A673 (cell line): ENCODE results near the gene PERM1. TPM values are rescaled to one million over a fixed set of nuclear protein-coding genes. Genes with fewer than 3 reads are reported as not detected.

Experiments
- BruUV-seq: library from RNA; stranded (reverse); fragments of 400-500 nt; replicated peaks from 2 replicates; lab custom pipeline; 2021; lab: Mats Ljungman, UMichigan
- CTCF ChIA-PET: fragments of 300-600 bp; sonication (Branson Sonifier 250); formaldehyde crosslinking; loops from one replicate; lab custom pipeline; 2022; ENCODE audit warnings: antibody characterized with exemption; lab: Charles Lee
- POLR2A ChIA-PET: fragments of 300-600 bp; sonication (Branson Sonifier 250); formaldehyde crosslinking; loops from one replicate; lab custom pipeline; 2022; ENCODE audit warnings: antibody characterized with exemption; ENCODE audit not compliant: low non-redundant PET; lab: Charles Lee
- DNase-seq: peaks from one replicate; pipeline ENCODE4 v3.0.0-alpha.2; 2015; ENCODE audit warnings: low spot score
- H3K27ac ChIP-seq: fragments of 200-600 bp; sonication (generic); 2 replicates; pipeline ENCODE4 v1.5.1; 2016; ENCODE audit warnings: mixed run types, low read depth, mild to moderate bottlenecking, mixed read lengths, antibody characterized with exemption, low read length; ENCODE audit not compliant: poor library complexity, severe bottlenecking
- H3K27me3 ChIP-seq: fragments of 200-600 bp; sonication (generic); replicated peaks from 2 replicates; pipeline ENCODE4 v1.6.1; 2017; ENCODE audit warnings: mixed run types, low read depth, mild to moderate bottlenecking, mixed read lengths, antibody characterized with exemption, low read length; ENCODE audit not compliant: insufficient read depth, poor library complexity
- H3K36me3 ChIP-seq: fragments of 200-600 bp; sonication (generic); 2 replicates; pipeline ENCODE4 v1.6.1; 2016; ENCODE audit warnings: mixed run types, mild to moderate bottlenecking, mixed read lengths, antibody characterized with exemption, low read length; ENCODE audit not compliant: insufficient read depth, poor library complexity, severe bottlenecking
- H3K4me1 ChIP-seq: fragments of 200-600 bp; sonication (generic); 2 replicates; pipeline ENCODE4 v1.6.1; 2017; ENCODE audit warnings: mixed run types, mild to moderate bottlenecking, mixed read lengths, antibody characterized with exemption, low read length; ENCODE audit not compliant: insufficient read depth, poor library complexity, severe bottlenecking
- H3K4me3 ChIP-seq: fragments of 200-600 bp; sonication (generic); 2 replicates; pipeline ENCODE4 v1.5.1; 2016; ENCODE audit warnings: low read depth, mixed run types, mild to moderate bottlenecking, mixed read lengths, low read length; ENCODE audit not compliant: poor library complexity, severe bottlenecking
- H3K9me3 ChIP-seq: fragments of 200-600 bp; sonication (generic); 2 replicates; pipeline ENCODE4 v1.6.1; 2016; ENCODE audit warnings: mixed run types, low read depth, mild to moderate bottlenecking, mixed read lengths, antibody characterized with exemption, low read length; ENCODE audit not compliant: poor library complexity, severe bottlenecking
- CTCF ChIP-seq: fragments of 300-800, 200-600 bp; sonication (generic); conservative IDR thresholded peaks from 2 replicates; pipeline ENCODE4 v1.5.1; 2017; ENCODE audit warnings: low read depth, mild to moderate bottlenecking, antibody characterized with exemption, low read length, moderate library complexity, mixed read lengths
- EZH2 ChIP-seq: fragments of 200-600 bp; sonication (generic); IDR thresholded peaks from 2 replicates; pipeline ENCODE4 v1.6.1; 2017; ENCODE audit warnings: borderline replicate concordance, low read depth, mild to moderate bottlenecking, mixed read lengths, antibody characterized with exemption, low read length; ENCODE audit not compliant: poor library complexity, severe bottlenecking
- intact Hi-C: fragments of 100-400 bp; cut with micrococcal nuclease; formaldehyde crosslinking; loops from one replicate; pipeline ENCODE4 v1.10.0; 2022; ENCODE audit not compliant: unreplicated experiment
- total RNA-seq: library from RNA; stranded (reverse); gene quantifications from 2 replicates; pipeline ENCODE4 v1.2.3, GENCODE V29; 2021

The PERM1 gene
- total RNA-seq, 1 experiment from 2014 or later, result not detected

GRCh38 chr1:960363-961131 is 21.3 kb downstream of the PERM1 start, which contains the start of gene KLHL17:
KLHL17 (plus strand) TSS chr1:960584; CDS start chr1:960694, 110 bp downstream.
- intact Hi-C loops, result no loop called here
- ChIA-PET CTCF (no interaction called here), POLR2A (no interaction called here)
- peaks cover 12% of the 10 kb centered on the region for H3K4me1 ChIP-seq
- peak; percentile 91 for DNase-seq
- peak within 1 kb of the TSS; percentile 98 for H3K4me3 ChIP-seq
- peaks cover 22% of the 10 kb centered on the region for H3K36me3 ChIP-seq
- no peaks in the 10 kb centered on the region for H3K27me3 ChIP-seq
- peak within 1 kb of the TSS; percentile 65 for H3K27ac ChIP-seq
- no TSS peak for BruUV-seq
- TF ChIP-seq EZH2 (no peak), CTCF (no peak)
- H3K9me3 ChIP-seq, result no peaks in the 10 kb centered on the region

DNA sequence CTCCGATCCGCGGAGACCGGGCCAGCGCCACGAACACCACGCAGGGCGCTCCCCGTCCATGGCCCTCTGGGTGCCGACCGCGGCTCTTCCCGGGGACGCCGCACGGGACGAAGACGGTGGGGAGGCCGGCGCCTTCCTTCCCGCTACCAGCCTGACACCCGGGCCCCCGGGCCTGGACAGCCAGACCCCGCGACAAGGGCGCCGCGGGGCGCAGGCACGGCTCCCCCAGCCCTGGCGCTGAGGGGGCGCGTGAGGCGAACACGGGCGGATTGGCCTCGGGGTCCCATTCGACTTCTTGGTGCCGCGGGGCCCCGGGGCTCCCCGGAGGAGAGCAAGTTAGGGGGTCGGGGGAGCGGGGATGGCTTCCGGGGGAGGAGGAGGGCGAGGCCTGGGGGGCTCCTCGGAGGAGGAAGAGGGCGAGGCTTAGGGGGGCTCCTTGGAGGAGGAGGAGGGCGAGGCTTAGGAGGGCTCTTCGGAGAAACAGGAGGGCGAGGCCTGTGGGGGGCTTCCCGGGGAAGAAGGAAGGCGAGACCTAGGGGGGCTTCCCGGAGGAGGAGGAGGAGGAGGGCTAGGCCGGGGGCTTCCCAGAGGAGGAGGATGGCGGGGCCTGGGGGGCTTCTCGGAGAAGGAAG is 22.0 kb downstream of the PERM1 start:
- CTCF ChIA-PET, result no interaction called here
- Histone ChIP-seq H3K4me3 (peak overlapping the region; percentile 98), H3K36me3 (peaks cover 29% of the 10 kb centered on the region), H3K27me3 (no peaks in the 10 kb centered on the region), H3K9me3 (no peaks in the 10 kb centered on the region), H3K27ac (peak overlapping the region; percentile 65), H3K4me1 (peaks cover 12% of the 10 kb centered on the region)
- no TSS peak for BruUV-seq
- intact Hi-C loops, result no loop called here
- POLR2A ChIA-PET, result no interaction called here
- no peak for TF ChIP-seq CTCF
- TF ChIP-seq EZH2, result no peak
- DNase-seq, result no peak

DNA sequence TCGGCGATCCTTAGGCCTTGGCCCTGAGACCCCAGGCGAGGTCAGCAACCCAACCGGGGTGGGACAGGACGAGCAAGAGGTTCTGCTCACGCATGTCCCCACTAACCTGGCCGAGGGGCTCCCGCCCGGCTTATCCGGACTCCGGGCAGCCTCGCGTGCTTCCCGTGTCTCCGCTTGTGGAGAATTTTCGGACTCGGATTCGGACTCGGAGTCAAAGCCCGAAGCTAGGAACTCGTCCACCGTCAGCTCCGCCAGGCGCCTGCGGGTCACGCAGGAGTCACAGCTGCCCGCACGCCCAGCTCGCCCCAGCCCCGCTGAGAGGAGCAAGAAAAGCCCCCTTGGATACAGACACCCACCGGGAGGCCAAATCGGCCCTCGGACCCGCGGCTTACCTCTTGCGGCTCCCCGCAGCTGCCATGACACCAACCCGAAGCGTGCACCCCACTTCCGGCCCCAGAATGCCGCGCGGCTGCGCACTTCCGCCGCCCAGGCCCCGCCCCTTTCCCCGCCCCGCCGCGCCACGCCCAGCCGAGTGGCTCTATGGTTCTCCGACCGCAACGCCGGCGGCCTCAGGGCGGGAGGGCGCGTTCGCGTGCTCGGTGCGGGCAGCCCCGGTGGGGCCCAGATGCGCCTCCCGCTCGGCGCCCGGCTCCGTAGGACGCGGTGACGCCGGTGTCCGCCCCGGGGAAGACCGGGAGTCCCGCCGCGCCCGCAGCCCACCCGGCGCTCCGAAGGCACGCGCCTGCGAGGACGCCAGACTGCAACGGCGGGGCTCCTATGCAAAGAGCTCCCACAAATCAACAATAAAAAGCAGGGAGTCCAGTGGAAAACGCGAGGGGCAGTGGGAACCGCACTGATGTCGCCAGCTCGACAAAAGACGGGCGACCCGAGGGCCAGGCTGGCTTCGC is 22.8 kb downstream of the PERM1 start, which contains the start of gene NOC2L:
NOC2L (minus strand) TSS at position 434 of the 908 bp plus-strand sequence; CDS start at position 418, 16 bp downstream.
- TSS peak; percentile 83 for BruUV-seq
- CTCF ChIA-PET, result no interaction called here
- peaks cover 37% of the 10 kb centered on the region for H3K36me3 ChIP-seq
- peaks cover 12% of the 10 kb centered on the region for H3K4me1 ChIP-seq
- no peaks in the 10 kb centered on the region for H3K9me3 ChIP-seq
- TF ChIP-seq CTCF (no peak), EZH2 (no peak)
- no peaks in the 10 kb centered on the region for H3K27me3 ChIP-seq
- peak; percentile 95 for DNase-seq
- intact Hi-C loops, result no loop called here
- H3K27ac ChIP-seq, result peak within 1 kb of the TSS; percentile 84
- POLR2A ChIA-PET, result no interaction called here
- peak within 1 kb of the TSS; percentile 98 for H3K4me3 ChIP-seq
